ENCODE data around the gene ARVCF.

Gene ARVCF

GRCh38 chr22:19977296-19978243, 39.1 kb downstream of the ARVCF start:
- DNase-seq (ENCODE audit: low read depth): no peak
- H3K4me3 ChIP-seq (ENCODE audit: low read length): no peak overlapping the region
- TF ChIP-seq CTCF (conservative IDR thresholded peaks at IDR 0.05; ENCODE audit: low read length): no peak

GRCh38 chr22:19976671-19977070, 40.0 kb downstream of the ARVCF start:
- H3K4me3 ChIP-seq (ENCODE audit: low read length): no peak overlapping the region
- DNase-seq (ENCODE audit: low read depth): no peak
- no peak for TF ChIP-seq CTCF (conservative IDR thresholded peaks at IDR 0.05; ENCODE audit: low read length)

- TF ChIP-seq CTCF (conservative IDR thresholded peaks at IDR 0.05; ENCODE audit: low read length): no peak
Measured at GRCh38 chr22:19975707-19976035, 41.0 kb downstream of the ARVCF start.

GRCh38 chr22:19974935-19975706, 41.5 kb downstream of the ARVCF start:
- no peak overlapping the region for H3K4me3 ChIP-seq (ENCODE audit: low read length)
- no peak for DNase-seq (ENCODE audit: low read depth)
- TF ChIP-seq CTCF (conservative IDR thresholded peaks at IDR 0.05; ENCODE audit: low read length): no peak

More at GRCh38 chr22:19975707-19976035, 41.0 kb downstream of the ARVCF start:
- no peak overlapping the region for H3K4me3 ChIP-seq (ENCODE audit: low read length)
- DNase-seq (ENCODE audit: low read depth): no peak

- no peak overlapping the region for H3K4me3 ChIP-seq (ENCODE audit: low read length)
- TF ChIP-seq CTCF (conservative IDR thresholded peaks at IDR 0.05; ENCODE audit: low read length): no peak
- DNase-seq (ENCODE audit: low read depth): peak; percentile 48
Measured at GRCh38 chr22:19974268-19974861, 42.3 kb downstream of the ARVCF start.

- DNase-seq (ENCODE audit: low read depth): no peak
- TF ChIP-seq CTCF (conservative IDR thresholded peaks at IDR 0.05; ENCODE audit: low read length): no peak
- H3K4me3 ChIP-seq (ENCODE audit: low read length): no peak overlapping the region
Measured at GRCh38 chr22:19973551-19974267, 42.9 kb downstream of the ARVCF start.

Measured in AG10803 (cell line).